HG03521 (cell line): ENCODE results near the gene YIPF2.

Experiments used
- ATAC-seq: cut with Tn5 transposase; IDR thresholded peaks from one replicate; pipeline ENCODE4 v1.9.1; 2021; ENCODE audit warnings: mild to moderate bottlenecking, moderate library complexity; ENCODE audit not compliant: unreplicated experiment

YIPF2 gene

GRCh38 chr19:10911579-10912363 lies 16.7 kb downstream of the YIPF2 start:
- no peak for ATAC-seq

- no peak for ATAC-seq
These were observed 20.0 kb downstream of the YIPF2 start for GRCh38 chr19:10908380-10908960.

- no peak for ATAC-seq
These were observed 20.5 kb downstream of the YIPF2 start for GRCh38 chr19:10907925-10908324.

GRCh38 chr19:10899151-10899653 lies 29.2 kb downstream of the YIPF2 start:
- no peak for ATAC-seq

GRCh38 chr19:10898633-10899032 lies 29.8 kb downstream of the YIPF2 start:
- no peak for ATAC-seq

- no peak for ATAC-seq
These were observed 31.4 kb downstream of the YIPF2 start for GRCh38 chr19:10896851-10897526.

GRCh38 chr19:10895920-10896319 lies 32.5 kb downstream of the YIPF2 start:
- ATAC-seq = no peak

- ATAC-seq = no peak
These were observed 33.1 kb downstream of the YIPF2 start for GRCh38 chr19:10895363-10895762.

GRCh38 chr19:10894911-10895213 lies 33.6 kb downstream of the YIPF2 start:
- ATAC-seq = no peak

GRCh38 chr19:10892256-10892655 lies 36.2 kb downstream of the YIPF2 start:
- no peak for ATAC-seq

GRCh38 chr19:10891405-10892086 lies 36.9 kb downstream of the YIPF2 start:
- ATAC-seq = no peak

- ATAC-seq = no peak
These were observed 38.6 kb downstream of the YIPF2 start for GRCh38 chr19:10889880-10890279.

- no peak for ATAC-seq
These were observed 40.0 kb downstream of the YIPF2 start for GRCh38 chr19:10888421-10888866.

- no peak for ATAC-seq
These were observed 40.6 kb downstream of the YIPF2 start for GRCh38 chr19:10887616-10888367.

GRCh38 chr19:10885201-10886169 lies 43.0 kb downstream of the YIPF2 start:
- ATAC-seq = no peak

- no peak for ATAC-seq
These were observed 44.2 kb downstream of the YIPF2 start for GRCh38 chr19:10884274-10884673.

GRCh38 chr19:10882108-10882457 lies 46.4 kb downstream of the YIPF2 start:
- no peak for ATAC-seq

- ATAC-seq = no peak
These were observed 46.9 kb downstream of the YIPF2 start for GRCh38 chr19:10881403-10882107.

GRCh38 chr19:10878253-10878652 lies 50.2 kb downstream of the YIPF2 start:
- no peak for ATAC-seq
